Mesothelial cell of epicardium (in vitro differentiated cells): ENCODE results near the gene HSPB9. TPM values are rescaled to one million over a fixed set of nuclear protein-coding genes. Genes with fewer than 3 reads are reported as not detected.
A peak's percentile ranks its signal among the peaks of the same experiment; 100 is the strongest.

Experiments used
- DNase-seq, 2 experiments: peaks; one replicate each; pipeline ENCODE4 v3.0.0; 2021; ENCODE audit warnings: low spot score in 2 of 2; ENCODE audit not compliant: unreplicated experiment in 2 of 2
- H3K27ac Mint-ChIP-seq: 2 replicates; pipeline ENCODE4 v1.8.0; 2021; ENCODE audit warnings: mixed read lengths
- H3K27me3 Mint-ChIP-seq: 2 replicates; pipeline ENCODE4 v1.8.0; 2021; ENCODE audit warnings: low read depth, mixed read lengths
- H3K36me3 Mint-ChIP-seq: 2 replicates; pipeline ENCODE4 v1.8.0; 2021; ENCODE audit warnings: mixed read lengths
- H3K4me1 Mint-ChIP-seq: 2 replicates; pipeline ENCODE4 v1.8.0; 2021; ENCODE audit warnings: mixed read lengths
- H3K4me3 Mint-ChIP-seq: 2 replicates; pipeline ENCODE4 v1.8.0; 2021; ENCODE audit warnings: mild to moderate bottlenecking, moderate library complexity, mixed read lengths
- H3K9me3 Mint-ChIP-seq: 2 replicates; pipeline ENCODE4 v1.8.0; 2021; ENCODE audit warnings: mixed read lengths
- CTCF ChIP-seq: fragments of 200-600 bp; sonication (generic); IDR thresholded peaks from one replicate; pipeline ENCODE4 v1.5.0; 2021; ENCODE audit warnings: antibody characterized with exemption; ENCODE audit not compliant: unreplicated experiment
- total RNA-seq: library from RNA; stranded (reverse); gene quantifications from 3 replicates; pipeline ENCODE4 v1.2.1, GENCODE V29; 2021

HSPB9 gene
- total RNA-seq, 1 donor from 2014 or later, result not detected

DNA sequence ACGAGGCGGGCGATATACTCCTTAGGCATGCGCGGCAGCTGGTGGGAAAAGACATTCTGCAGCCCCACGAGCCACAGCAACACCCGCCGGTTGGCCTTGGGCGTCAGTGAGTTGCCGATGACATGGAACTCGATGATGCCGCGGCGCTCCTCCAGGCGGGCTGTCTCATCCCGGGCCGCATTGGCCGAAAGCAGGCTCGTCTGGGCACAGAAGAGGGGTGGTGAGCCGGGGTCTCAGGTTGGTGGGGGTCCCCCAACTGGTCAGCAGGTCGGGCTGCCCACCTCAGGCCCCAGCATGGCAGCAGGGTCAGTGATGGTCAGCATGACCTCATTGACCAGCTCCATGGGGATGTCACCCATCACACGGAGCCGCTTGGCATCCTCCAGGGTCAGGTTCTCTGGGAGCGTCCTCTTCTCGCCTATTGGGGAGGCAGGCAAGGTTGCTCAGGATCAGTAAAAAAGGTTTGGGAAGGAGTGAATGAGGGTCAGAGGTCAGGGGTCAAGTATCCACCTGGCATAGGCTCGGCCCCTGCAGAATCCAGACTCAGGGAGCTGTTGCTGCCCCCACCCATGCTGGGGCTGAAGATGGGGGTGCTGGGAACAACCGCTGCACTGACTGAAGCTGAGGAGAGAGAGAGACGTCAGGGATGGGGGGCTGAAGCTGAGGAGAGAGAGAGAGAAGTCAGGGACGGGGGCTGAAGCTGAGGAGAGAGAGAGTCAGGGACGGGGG lies 5.0 kb upstream of the HSPB9 start:
- Mint-ChIP-seq H3K4me1 (peaks cover 21% of the 10 kb centered on the region), H3K27me3 (no peaks in the 10 kb centered on the region), H3K27ac (no peak overlapping the region), H3K4me3 (no peak overlapping the region), H3K9me3 (no peaks in the 10 kb centered on the region), H3K36me3 (peaks cover 15% of the 10 kb centered on the region)
- no peak for TF ChIP-seq CTCF
- no peak for DNase-seq

DNA sequence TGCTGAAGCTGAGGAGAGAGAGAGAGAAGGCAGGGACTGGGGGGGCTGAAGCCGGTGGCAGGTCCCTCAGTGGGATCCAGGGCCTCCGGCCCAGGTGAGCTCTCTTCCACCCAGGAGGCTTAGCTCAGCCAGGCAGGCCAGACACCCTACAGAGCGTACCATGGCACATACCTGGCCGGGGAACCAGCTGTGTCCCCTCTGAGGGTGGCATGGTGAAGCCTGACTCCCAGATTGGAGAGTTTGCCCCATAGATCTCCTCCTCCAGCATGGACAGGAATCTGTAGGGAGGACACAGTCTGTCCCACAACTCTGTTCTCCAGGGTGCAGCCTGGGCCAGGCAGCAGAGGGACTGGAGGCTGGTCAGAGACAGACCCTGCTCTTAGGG lies 4.5 kb upstream of the HSPB9 start:
- H3K9me3 Mint-ChIP-seq, result no peaks in the 10 kb centered on the region
- peaks cover 19% of the 10 kb centered on the region for H3K4me1 Mint-ChIP-seq
- H3K27ac Mint-ChIP-seq, result no peak overlapping the region
- DNase-seq, result no peak
- H3K36me3 Mint-ChIP-seq, result peaks cover 15% of the 10 kb centered on the region
- no peak for TF ChIP-seq CTCF
- no peak overlapping the region for H3K4me3 Mint-ChIP-seq
- no peaks in the 10 kb centered on the region for H3K27me3 Mint-ChIP-seq

DNA sequence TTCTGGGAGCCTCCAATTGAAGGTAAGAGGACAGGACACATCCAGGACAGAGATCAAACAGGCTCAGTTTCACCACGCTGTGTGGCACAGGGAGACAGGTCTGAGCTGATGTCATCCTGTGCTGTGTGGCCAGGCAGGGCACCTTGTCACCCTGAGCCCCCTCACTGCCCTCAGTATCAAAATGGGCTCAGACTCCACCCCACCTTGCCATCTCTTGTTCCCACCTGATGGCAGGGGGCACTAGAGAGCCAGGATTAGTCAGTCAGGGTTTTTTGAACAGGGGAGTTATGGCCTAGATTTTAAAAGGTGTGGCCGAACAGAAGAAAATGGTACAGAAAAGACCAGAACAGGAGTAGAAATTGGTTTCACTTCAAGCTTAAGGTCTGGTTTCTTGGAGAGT lies 4.1 kb upstream of the HSPB9 start:
- H3K36me3 Mint-ChIP-seq, result peaks cover 14% of the 10 kb centered on the region
- peak overlapping the region; percentile 7 for H3K4me3 Mint-ChIP-seq
- H3K27ac Mint-ChIP-seq, result no peak overlapping the region

DNA sequence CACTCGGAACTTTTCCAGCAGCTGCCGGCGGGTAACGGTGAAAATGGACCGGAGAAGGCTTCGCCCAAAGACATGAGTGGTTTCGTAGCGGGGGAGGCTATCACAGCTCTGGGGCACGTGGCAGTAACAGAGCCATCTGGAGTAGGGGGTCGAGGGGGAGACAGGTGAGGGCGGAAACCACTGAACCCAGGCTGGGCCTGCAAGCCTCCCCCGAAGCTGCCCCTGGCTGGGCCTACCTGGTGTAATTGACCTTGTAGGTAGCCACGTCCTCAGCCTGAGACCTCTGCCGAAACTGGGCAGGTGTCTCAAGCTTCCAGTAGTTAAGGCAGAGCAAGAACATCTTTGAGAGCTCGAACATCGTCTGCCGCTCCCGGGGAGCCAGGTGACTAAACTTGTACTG lies 3.3 kb upstream of the HSPB9 start:
- peaks cover 19% of the 10 kb centered on the region for H3K4me1 Mint-ChIP-seq
- no peak overlapping the region for H3K27ac Mint-ChIP-seq
- H3K4me3 Mint-ChIP-seq, result peak overlapping the region; percentile 38
- DNase-seq, result no peak
- H3K27me3 Mint-ChIP-seq, result no peaks in the 10 kb centered on the region
- H3K9me3 Mint-ChIP-seq, result no peaks in the 10 kb centered on the region
- peaks cover 13% of the 10 kb centered on the region for H3K36me3 Mint-ChIP-seq
- no peak for TF ChIP-seq CTCF

More for the DNA sequence above, 4.1 kb upstream of the HSPB9 start:
- Mint-ChIP-seq H3K9me3 (no peaks in the 10 kb centered on the region), H3K27me3 (no peaks in the 10 kb centered on the region), H3K4me1 (peaks cover 19% of the 10 kb centered on the region)
- DNase-seq, result no peak
- no peak for TF ChIP-seq CTCF

DNA sequence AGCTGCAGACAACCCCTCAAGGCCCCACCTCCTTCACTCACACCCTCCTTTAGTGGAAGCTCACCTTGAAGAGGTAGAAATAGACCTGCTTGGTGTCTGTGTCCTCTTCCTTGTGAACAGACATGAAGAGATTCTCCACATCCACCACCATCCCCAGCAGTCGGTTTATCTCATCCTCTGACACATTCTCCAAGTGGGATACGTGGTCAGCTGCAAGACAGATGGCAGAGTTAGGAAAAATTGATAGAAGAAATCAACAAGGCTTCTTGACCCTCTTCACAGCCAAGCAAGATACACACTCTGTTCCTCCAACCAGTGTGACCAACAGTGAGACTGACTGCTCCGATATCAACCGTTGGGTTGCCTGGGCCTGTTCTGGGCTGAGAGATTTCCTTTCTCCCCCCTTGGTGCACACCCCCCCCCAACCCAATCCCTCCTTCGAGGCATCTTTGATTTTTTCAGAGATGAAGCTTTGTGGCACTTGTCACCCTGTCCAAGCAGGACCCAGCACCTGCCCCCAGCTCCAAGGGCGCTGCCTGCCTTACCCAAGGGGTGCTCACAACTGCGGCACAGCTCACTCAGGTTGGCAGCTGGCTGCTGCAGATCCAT lies 2.3 kb upstream of the HSPB9 start:
- H3K4me1 Mint-ChIP-seq, result peaks cover 19% of the 10 kb centered on the region
- H3K9me3 Mint-ChIP-seq, result no peaks in the 10 kb centered on the region
- peak overlapping the region; percentile 25 for H3K27ac Mint-ChIP-seq
- peak overlapping the region; percentile 63 for H3K4me3 Mint-ChIP-seq
- DNase-seq, result no peak
- H3K36me3 Mint-ChIP-seq, result peaks cover 17% of the 10 kb centered on the region
- H3K27me3 Mint-ChIP-seq, result no peaks in the 10 kb centered on the region
- TF ChIP-seq CTCF, result no peak
